Vagina (tissue), 2 donors: ENCODE data around the gene CTXN2.

Experiments used
- CTCF ChIP-seq, 3 experiments: fragments of 450-650 bp in 2 of 3; fragments of 200-600 bp in 1 of 3; sonication (generic) in 1 of 3; IDR thresholded peaks; one replicate each; pipeline ENCODE4 v1.5.1; 2017 to 2019; ENCODE audit warnings: antibody characterized with exemption in 3 of 3, mild to moderate bottlenecking in 2 of 3, moderate library complexity in 2 of 3
- POLR2A ChIP-seq, 2 donors: fragments of 450-650 bp; IDR thresholded peaks; one replicate each; pipeline ENCODE4 v1.6.1; 2017; ENCODE audit warnings: antibody characterized with exemption in 2 of 2, mild to moderate bottlenecking in 2 of 2, moderate library complexity in 2 of 2
- POLR2AphosphoS5 ChIP-seq, 2 donors: sonication (generic); formaldehyde crosslinking; IDR thresholded peaks; one replicate each; pipeline ENCODE4 v1.9.0; 2017; ENCODE audit warnings: antibody characterized with exemption in 2 of 2, mild to moderate bottlenecking in 2 of 2, low read depth in 1 of 2; ENCODE audit not compliant: insufficient read depth in 1 of 2

GRCh38 chr15:48190932-48191573 is 412 bp upstream of the CTXN2 start:
- TF ChIP-seq CTCF (IDR thresholded peaks at IDR 0.05) (no peak), POLR2AphosphoS5 (IDR thresholded peaks at IDR 0.05; ENCODE audit: insufficient read depth in 1 of 2, low read depth in 1 of 2) (no peak), POLR2A (IDR thresholded peaks at IDR 0.05) (no peak)
